LNCAP (cell line): Measurements from ENCODE around the gene CLEC2L.

Source experiments
- CTCF ChIP-seq: fragments of 450-650 bp; IDR thresholded peaks from 2 replicates; pipeline ENCODE4 v1.5.1; 2017; ENCODE audit warnings: mild to moderate bottlenecking

CLEC2L gene

GRCh38 chr7:139487366-139488080, 36.0 kb upstream of the CLEC2L start:
- no peak for TF ChIP-seq CTCF

GRCh38 chr7:139488810-139489209, 34.7 kb upstream of the CLEC2L start:
- TF ChIP-seq CTCF, result no peak

- TF ChIP-seq CTCF, result no peak
These were observed 33.4 kb upstream of the CLEC2L start for GRCh38 chr7:139490130-139490529.

DNA sequence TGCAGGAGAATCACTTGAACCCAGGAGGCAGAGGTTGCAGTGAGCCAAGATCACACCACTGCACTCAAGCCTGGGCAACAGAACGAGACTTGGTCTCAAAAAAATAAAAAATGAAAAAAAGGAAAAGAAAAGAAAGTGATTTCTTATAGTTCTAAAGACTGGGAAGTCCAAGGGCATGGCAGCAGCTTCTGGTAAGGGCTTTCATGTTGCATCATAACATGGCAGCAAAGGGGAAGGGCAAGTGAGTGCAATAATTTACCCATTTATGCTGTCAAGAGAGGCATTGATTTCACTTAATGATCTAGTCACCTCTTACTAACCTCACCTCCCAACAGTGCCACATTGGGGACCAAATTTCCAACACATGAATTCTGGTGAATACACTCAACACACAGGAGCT, 31.2 kb upstream of the CLEC2L start:
- no peak for TF ChIP-seq CTCF

DNA sequence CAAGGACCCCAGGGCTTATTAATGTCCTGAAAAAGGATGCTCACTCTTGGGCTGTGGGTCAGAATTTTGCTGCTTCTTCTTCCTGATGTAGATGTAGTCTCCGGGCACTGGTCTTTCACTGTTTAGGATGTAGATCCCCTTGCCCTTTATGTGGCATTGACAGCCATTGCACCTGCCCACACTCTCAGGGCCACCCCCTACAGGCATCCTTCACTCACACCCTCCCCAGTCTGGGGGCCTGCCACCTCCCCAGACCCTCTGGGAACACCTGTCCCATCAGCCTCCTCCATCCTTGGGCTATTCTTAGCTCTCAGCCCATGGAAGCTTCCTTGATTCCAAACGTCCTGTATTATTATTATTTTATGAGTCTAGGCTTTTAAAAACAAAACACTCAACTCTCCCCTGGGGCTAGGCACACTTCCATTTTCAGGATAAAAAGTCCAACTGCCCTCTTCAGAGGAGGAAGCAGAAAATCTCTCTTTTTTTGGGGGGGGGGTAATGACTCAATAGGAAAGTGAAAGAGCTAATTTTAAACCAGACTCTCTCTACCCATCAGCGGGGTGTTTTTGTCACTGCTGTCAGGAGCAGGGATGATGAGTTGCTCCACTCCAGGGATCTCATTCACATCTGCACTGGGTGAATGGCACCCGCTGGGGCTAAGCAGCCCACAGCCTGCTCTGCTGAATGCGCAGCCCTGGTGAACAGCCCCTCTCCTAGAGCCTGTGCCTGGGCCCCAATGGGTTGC, 28.5 kb upstream of the CLEC2L start:
- no peak for TF ChIP-seq CTCF

GRCh38 chr7:139495580-139496125, 27.8 kb upstream of the CLEC2L start:
- no peak for TF ChIP-seq CTCF

- no peak for TF ChIP-seq CTCF
These were observed 27.0 kb upstream of the CLEC2L start for GRCh38 chr7:139496528-139496927.
